Activated T-cell treated with anti-CD3 and anti-CD28 coated beads, Interleukin-2, amount 50 U/mL, for 4 hours (primary cell): ENCODE data around the gene SBF2. TPM values are rescaled to one million over a fixed set of nuclear protein-coding genes. Genes with fewer than 3 reads are reported as not detected.
A peak's percentile ranks its signal among the peaks of the same experiment; 100 is the strongest.

Experiments used
- ATAC-seq, 2 donors: fragments of 200-7000 bp; cut with Tn5 transposase; one replicate each; pipeline ENCODE4 v1.10.0; 2021
- DNase-seq: peaks from one replicate; pipeline ENCODE4 v3.0.0-alpha.2; 2020
- H3K27me3 Mint-ChIP-seq: one replicate; pipeline ENCODE4 v1.8.0; 2021; ENCODE audit warnings: low read depth, mixed read lengths
- H3K36me3 Mint-ChIP-seq: one replicate; pipeline ENCODE4 v1.8.0; 2022; ENCODE audit warnings: mixed read lengths; ENCODE audit not compliant: insufficient read depth
- H3K4me1 Mint-ChIP-seq: one replicate; pipeline ENCODE4 v1.8.0; 2021; ENCODE audit warnings: low read depth, mixed read lengths
- H3K4me3 Mint-ChIP-seq: one replicate; pipeline ENCODE4 v1.8.0; 2021; ENCODE audit warnings: mild to moderate bottlenecking, moderate library complexity, mixed read lengths
- H3K9me3 Mint-ChIP-seq: one replicate; pipeline ENCODE4 v1.8.0; 2021; ENCODE audit warnings: mixed read lengths
- total RNA-seq, 3 donors: library from RNA; stranded (reverse); gene quantifications; one replicate each; pipeline ENCODE4 v1.2.1, GENCODE V29; 2021

The SBF2 gene
- total RNA-seq, 3 donors from 2014 or later: 3.0 to 6.9 (median 3.5) TPM

GRCh38 chr11:9772218-9772617 lies 521.8 kb downstream of the SBF2 start:
- Mint-ChIP-seq H3K4me3 (no peak overlapping the region), H3K4me1 (no peaks in the 10 kb centered on the region), H3K36me3 (peaks cover 5% of the 10 kb centered on the region), H3K27me3 (no peaks in the 10 kb centered on the region), H3K9me3 (no peaks in the 10 kb centered on the region)
- ATAC-seq (no peak), DNase-seq (no peak)

GRCh38 chr11:9771071-9771511 lies 522.9 kb downstream of the SBF2 start:
- H3K9me3 Mint-ChIP-seq: no peaks in the 10 kb centered on the region
- no peaks in the 10 kb centered on the region for H3K4me1 Mint-ChIP-seq
- no peaks in the 10 kb centered on the region for H3K27me3 Mint-ChIP-seq
- ATAC-seq: no peak
- no peak overlapping the region for H3K4me3 Mint-ChIP-seq
- H3K36me3 Mint-ChIP-seq: peaks cover 5% of the 10 kb centered on the region
- no peak for DNase-seq

GRCh38 chr11:9769621-9770020 lies 524.4 kb downstream of the SBF2 start:
- ATAC-seq: no peak
- Mint-ChIP-seq H3K4me3 (no peak overlapping the region), H3K4me1 (no peaks in the 10 kb centered on the region), H3K27me3 (no peaks in the 10 kb centered on the region), H3K36me3 (peaks cover 7% of the 10 kb centered on the region), H3K9me3 (no peaks in the 10 kb centered on the region)
- no peak for DNase-seq

- H3K36me3 Mint-ChIP-seq: peaks cover 5% of the 10 kb centered on the region
- peaks cover 9% of the 10 kb centered on the region for H3K4me1 Mint-ChIP-seq
- no peak for ATAC-seq
- no peaks in the 10 kb centered on the region for H3K9me3 Mint-ChIP-seq
- DNase-seq: no peak
- H3K27me3 Mint-ChIP-seq: no peaks in the 10 kb centered on the region
- H3K4me3 Mint-ChIP-seq: no peak overlapping the region
Observed at GRCh38 chr11:9765320-9766101, 528.5 kb downstream of the SBF2 start.

- Mint-ChIP-seq H3K27me3 (no peaks in the 10 kb centered on the region), H3K36me3 (peaks cover 5% of the 10 kb centered on the region), H3K9me3 (no peaks in the 10 kb centered on the region), H3K4me1 (peaks cover 26% of the 10 kb centered on the region), H3K4me3 (no peak overlapping the region)
- DNase-seq: no peak
- ATAC-seq: no peak
Observed at GRCh38 chr11:9763301-9763700, 530.7 kb downstream of the SBF2 start.

GRCh38 chr11:9762531-9762930 lies 531.5 kb downstream of the SBF2 start:
- ATAC-seq (no peak), DNase-seq (no peak)
- peaks cover 5% of the 10 kb centered on the region for H3K36me3 Mint-ChIP-seq
- no peaks in the 10 kb centered on the region for H3K27me3 Mint-ChIP-seq
- H3K4me1 Mint-ChIP-seq: peaks cover 30% of the 10 kb centered on the region
- no peak overlapping the region for H3K4me3 Mint-ChIP-seq
- H3K9me3 Mint-ChIP-seq: no peaks in the 10 kb centered on the region

GRCh38 chr11:9761441-9761945 lies 532.5 kb downstream of the SBF2 start:
- Mint-ChIP-seq H3K36me3 (peaks cover 5% of the 10 kb centered on the region), H3K27me3 (no peaks in the 10 kb centered on the region), H3K4me1 (peaks cover 39% of the 10 kb centered on the region), H3K4me3 (no peak overlapping the region), H3K9me3 (no peaks in the 10 kb centered on the region)
- no peak for ATAC-seq
- no peak for DNase-seq

- H3K9me3 Mint-ChIP-seq: no peaks in the 10 kb centered on the region
- H3K4me3 Mint-ChIP-seq: peak overlapping the region; percentile 24
- H3K4me1 Mint-ChIP-seq: peaks cover 47% of the 10 kb centered on the region
- no peaks in the 10 kb centered on the region for H3K27me3 Mint-ChIP-seq
- peaks cover 5% of the 10 kb centered on the region for H3K36me3 Mint-ChIP-seq
- DNase-seq (no peak), ATAC-seq (no peak)
Observed at GRCh38 chr11:9760193-9760575, 533.8 kb downstream of the SBF2 start.

GRCh38 chr11:9759519-9760192 lies 534.4 kb downstream of the SBF2 start:
- Mint-ChIP-seq H3K9me3 (no peaks in the 10 kb centered on the region), H3K4me1 (peaks cover 47% of the 10 kb centered on the region), H3K36me3 (peaks cover 3% of the 10 kb centered on the region), H3K4me3 (peak overlapping the region; percentile 85), H3K27me3 (no peaks in the 10 kb centered on the region)
- ATAC-seq (peak; percentile 88), DNase-seq (peak; percentile 91)

GRCh38 chr11:9758637-9759518 lies 535.1 kb downstream of the SBF2 start:
- Mint-ChIP-seq H3K36me3 (no peaks in the 10 kb centered on the region), H3K9me3 (no peaks in the 10 kb centered on the region), H3K4me3 (peak overlapping the region; percentile 85), H3K4me1 (peaks cover 44% of the 10 kb centered on the region), H3K27me3 (no peaks in the 10 kb centered on the region)
- ATAC-seq (peak; percentile 32 to 38), DNase-seq (peak; percentile 50)

GRCh38 chr11:9757809-9758636 lies 536.0 kb downstream of the SBF2 start:
- ATAC-seq (peak; percentile 56 to 63), DNase-seq (peak; percentile 93)
- peak overlapping the region; percentile 80 for H3K4me3 Mint-ChIP-seq
- H3K27me3 Mint-ChIP-seq: no peaks in the 10 kb centered on the region
- H3K36me3 Mint-ChIP-seq: no peaks in the 10 kb centered on the region
- no peaks in the 10 kb centered on the region for H3K9me3 Mint-ChIP-seq
- H3K4me1 Mint-ChIP-seq: peaks cover 47% of the 10 kb centered on the region

GRCh38 chr11:9756878-9757277 lies 537.1 kb downstream of the SBF2 start:
- no peak for ATAC-seq
- H3K27me3 Mint-ChIP-seq: no peaks in the 10 kb centered on the region

GRCh38 chr11:9756461-9756860 lies 537.6 kb downstream of the SBF2 start:
- no peak for ATAC-seq
- Mint-ChIP-seq H3K9me3 (no peaks in the 10 kb centered on the region), H3K4me3 (no peak overlapping the region), H3K36me3 (no peaks in the 10 kb centered on the region), H3K27me3 (no peaks in the 10 kb centered on the region), H3K4me1 (peaks cover 42% of the 10 kb centered on the region)
- DNase-seq: no peak

More at GRCh38 chr11:9756878-9757277, 537.1 kb downstream of the SBF2 start:
- Mint-ChIP-seq H3K4me1 (peaks cover 45% of the 10 kb centered on the region), H3K36me3 (no peaks in the 10 kb centered on the region), H3K9me3 (no peaks in the 10 kb centered on the region), H3K4me3 (no peak overlapping the region)
- DNase-seq: no peak
